ENCODE measurements around the gene PRKN. TPM values are rescaled to one million over a fixed set of nuclear protein-coding genes. Genes with fewer than 3 reads are reported as not detected.

Gene PRKN
- total RNA-seq, 2 donors from 2014 or later = 6.7 to 8.2 TPM

GRCh38 chr6:162488444-162488843 is 239.1 kb downstream of the PRKN start:
- WGBS, 2 donors = 92 to 94% methylated on average over 6 of the region's 6 CpGs
- intact Hi-C loops (cut with DNase I) = no loop called here

DNA sequence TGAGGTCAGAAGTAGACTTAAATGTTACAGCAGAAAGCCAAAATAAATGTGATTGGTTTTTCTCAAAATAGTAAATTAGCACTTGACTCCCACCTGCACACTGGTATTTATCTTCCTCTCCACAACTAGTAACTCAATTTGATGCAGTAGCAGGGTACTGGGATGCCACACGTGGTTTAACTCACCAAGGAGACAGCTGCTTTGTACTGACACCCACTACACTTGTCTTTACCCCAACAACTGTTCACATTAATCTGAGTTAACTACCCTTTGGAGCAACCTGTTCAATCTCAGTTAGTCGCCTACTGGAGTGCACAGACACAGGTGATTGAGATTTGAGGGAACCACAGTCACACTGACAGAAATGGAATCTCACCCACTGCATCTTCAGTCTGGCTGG is 242.1 kb downstream of the PRKN start:
- intact Hi-C loops (cut with DNase I) = no loop called here
- Histone ChIP-seq H3K4me3 (no peak overlapping the region), H3K4me1 (no peaks in the 10 kb centered on the region), H3K27ac (no peak overlapping the region), H3K36me3 (replicated peaks in 1 of 2; ENCODE audit: insufficient read depth in 1 of 2, low read depth in 2 of 2) (no peaks in the 10 kb centered on the region), H3K27me3 (no peaks in the 10 kb centered on the region), H3K9me3 (no peaks in the 10 kb centered on the region)
- DNase-seq (no peak), ATAC-seq (no peak)
- WGBS, 2 donors = 60 to 73% methylated on average over 2 of the region's 2 CpGs
- TF ChIP-seq, protein P1, sequence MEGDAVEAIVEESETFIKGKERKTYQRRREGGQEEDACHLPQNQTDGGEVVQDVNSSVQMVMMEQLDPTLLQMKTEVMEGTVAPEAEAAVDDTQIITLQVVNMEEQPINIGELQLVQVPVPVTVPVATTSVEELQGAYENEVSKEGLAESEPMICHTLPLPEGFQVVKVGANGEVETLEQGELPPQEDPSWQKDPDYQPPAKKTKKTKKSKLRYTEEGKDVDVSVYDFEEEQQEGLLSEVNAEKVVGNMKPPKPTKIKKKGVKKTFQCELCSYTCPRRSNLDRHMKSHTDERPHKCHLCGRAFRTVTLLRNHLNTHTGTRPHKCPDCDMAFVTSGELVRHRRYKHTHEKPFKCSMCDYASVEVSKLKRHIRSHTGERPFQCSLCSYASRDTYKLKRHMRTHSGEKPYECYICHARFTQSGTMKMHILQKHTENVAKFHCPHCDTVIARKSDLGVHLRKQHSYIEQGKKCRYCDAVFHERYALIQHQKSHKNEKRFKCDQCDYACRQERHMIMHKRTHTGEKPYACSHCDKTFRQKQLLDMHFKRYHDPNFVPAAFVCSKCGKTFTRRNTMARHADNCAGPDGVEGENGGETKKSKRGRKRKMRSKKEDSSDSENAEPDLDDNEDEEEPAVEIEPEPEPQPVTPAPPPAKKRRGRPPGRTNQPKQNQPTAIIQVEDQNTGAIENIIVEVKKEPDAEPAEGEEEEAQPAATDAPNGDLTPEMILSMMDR (IDR thresholded peaks at IDR 0.05) = no peak
- TF ChIP-seq POLR2A (IDR thresholded peaks at IDR 0.05) = no peak

More at GRCh38 chr6:162488444-162488843, 239.1 kb downstream of the PRKN start:
- Histone ChIP-seq H3K4me3 (no peak overlapping the region), H3K27ac (no peak overlapping the region), H3K27me3 (no peaks in the 10 kb centered on the region), H3K4me1 (no peaks in the 10 kb centered on the region), H3K9me3 (no peaks in the 10 kb centered on the region), H3K36me3 (replicated peaks in 1 of 2; ENCODE audit: insufficient read depth in 1 of 2, low read depth in 2 of 2) (no peaks in the 10 kb centered on the region)
- no peak for TF ChIP-seq POLR2A (IDR thresholded peaks at IDR 0.05)
- TF ChIP-seq, protein P1 (IDR thresholded peaks at IDR 0.05) = no peak
- no peak for DNase-seq
- ATAC-seq = no peak

GRCh38 chr6:162481938-162482337 is 245.6 kb downstream of the PRKN start:
- H3K27ac ChIP-seq = no peak overlapping the region
- no peak overlapping the region for H3K4me3 ChIP-seq
- intact Hi-C loops (cut with DNase I) = no loop called here
- no peak for DNase-seq
- H3K9me3 ChIP-seq = no peaks in the 10 kb centered on the region
- no peaks in the 10 kb centered on the region for H3K36me3 ChIP-seq (replicated peaks in 1 of 2; ENCODE audit: insufficient read depth in 1 of 2, low read depth in 2 of 2)
- no peaks in the 10 kb centered on the region for H3K4me1 ChIP-seq
- no peaks in the 10 kb centered on the region for H3K27me3 ChIP-seq
- TF ChIP-seq, protein P1 (IDR thresholded peaks at IDR 0.05) = no peak
- no peak for TF ChIP-seq POLR2A (IDR thresholded peaks at IDR 0.05)
- ATAC-seq = no peak

GRCh38 chr6:162481320-162481719 is 246.2 kb downstream of the PRKN start:
- H3K36me3 ChIP-seq (replicated peaks in 1 of 2; ENCODE audit: insufficient read depth in 1 of 2, low read depth in 2 of 2) = no peaks in the 10 kb centered on the region
- H3K4me1 ChIP-seq = no peaks in the 10 kb centered on the region
- TF ChIP-seq, protein P1 (IDR thresholded peaks at IDR 0.05) = no peak
- TF ChIP-seq POLR2A (IDR thresholded peaks at IDR 0.05) = no peak
- no peak overlapping the region for H3K27ac ChIP-seq
- H3K27me3 ChIP-seq = no peaks in the 10 kb centered on the region
- intact Hi-C loops (cut with DNase I) = no loop called here
- H3K9me3 ChIP-seq = no peaks in the 10 kb centered on the region
- WGBS, 2 donors = 90 to 92% methylated on average over 2 of the region's 2 CpGs
- no peak for DNase-seq
- ATAC-seq = no peak
- no peak overlapping the region for H3K4me3 ChIP-seq

GRCh38 chr6:162478192-162478671 is 249.3 kb downstream of the PRKN start:
- H3K4me3 ChIP-seq = no peak overlapping the region
- ATAC-seq (no peak), DNase-seq (no peak)
- no peaks in the 10 kb centered on the region for H3K27me3 ChIP-seq
- TF ChIP-seq, protein P1 (IDR thresholded peaks at IDR 0.05) = no peak
- TF ChIP-seq POLR2A (IDR thresholded peaks at IDR 0.05) = no peak
- no peaks in the 10 kb centered on the region for H3K9me3 ChIP-seq
- intact Hi-C loops (cut with DNase I) = no loop called here
- H3K4me1 ChIP-seq = no peaks in the 10 kb centered on the region
- WGBS, 2 donors = 72 to 73% methylated on average over 7 of the region's 7 CpGs
- no peak overlapping the region for H3K27ac ChIP-seq
- H3K36me3 ChIP-seq (replicated peaks in 1 of 2; ENCODE audit: insufficient read depth in 1 of 2, low read depth in 2 of 2) = no peaks in the 10 kb centered on the region
